ENCODE results near the gene NUDT8.

- TF ChIP-seq CTCF (conservative IDR thresholded peaks at IDR 0.05) (no peak), ZFX (IDR thresholded peaks at IDR 0.05) (no peak)
These were observed 16.3 kb downstream of the NUDT8 start for GRCh38 chr11:67613313-67613959.

All from C4-2B (cell line).